Germinal center (tissue), 1 donor: ENCODE results near the gene BTBD9.
"Not testable (repeated sequence)": the region's sequence is repeated elsewhere in the genome, so short reads cannot be mapped to it uniquely, and the experiment has no call there.

ENCODE experiments used
- DNase-seq: peaks from one replicate; pipeline ENCODE4 v3.0.0; 2012; ENCODE audit warnings: mixed read lengths, low spot score

Gene BTBD9

GRCh38 chr6:38648629-38649028 is 8.9 kb upstream of the BTBD9 start:
- DNase-seq: no peak

GRCh38 chr6:38646166-38646878 is 6.6 kb upstream of the BTBD9 start:
- no peak for DNase-seq

- no peak for DNase-seq
Measured at GRCh38 chr6:38644951-38645350, 5.2 kb upstream of the BTBD9 start.

- no peak for DNase-seq
Measured at GRCh38 chr6:38640216-38640909, 634 bp upstream of the BTBD9 start.

- peak; percentile 51 for DNase-seq
Measured at GRCh38 chr6:38638941-38639497, 710 bp downstream of the BTBD9 start.

- no peak for DNase-seq
Measured at GRCh38 chr6:38637756-38638155, 2.0 kb downstream of the BTBD9 start.

- no peak for DNase-seq
Measured at GRCh38 chr6:38636027-38636426, 3.7 kb downstream of the BTBD9 start.

GRCh38 chr6:38634518-38634917 is 5.2 kb downstream of the BTBD9 start:
- no peak for DNase-seq

- DNase-seq: no peak
Measured at GRCh38 chr6:38632490-38632889, 7.2 kb downstream of the BTBD9 start.

GRCh38 chr6:38631186-38631783 is 8.4 kb downstream of the BTBD9 start:
- no peak for DNase-seq

- DNase-seq: no peak
Measured at GRCh38 chr6:38625217-38625616, 14.5 kb downstream of the BTBD9 start.

GRCh38 chr6:38619342-38619741 is 20.4 kb downstream of the BTBD9 start:
- DNase-seq: not testable (repeated sequence)

- DNase-seq: not testable (repeated sequence)
Measured at GRCh38 chr6:38618301-38618700, 21.4 kb downstream of the BTBD9 start.

- no peak for DNase-seq
Measured at GRCh38 chr6:38617856-38618255, 21.9 kb downstream of the BTBD9 start.

GRCh38 chr6:38612143-38612965 is 27.4 kb downstream of the BTBD9 start:
- DNase-seq: no peak

GRCh38 chr6:38610050-38610625 is 29.6 kb downstream of the BTBD9 start:
- no peak for DNase-seq

- DNase-seq: no peak
Measured at GRCh38 chr6:38604700-38605099, 35.0 kb downstream of the BTBD9 start.

GRCh38 chr6:38603966-38604365 is 35.8 kb downstream of the BTBD9 start:
- DNase-seq: no peak

- no peak for DNase-seq
Measured at GRCh38 chr6:38603496-38603895, 36.2 kb downstream of the BTBD9 start.

- no peak for DNase-seq
Measured at GRCh38 chr6:38599966-38600550, 39.7 kb downstream of the BTBD9 start.

GRCh38 chr6:38599261-38599660 is 40.5 kb downstream of the BTBD9 start:
- no peak for DNase-seq
